ENCODE data around the gene ATP2A1.
"Not testable (repeated sequence)": the region's sequence is repeated elsewhere in the genome, so short reads cannot be mapped to it uniquely, and the experiment has no call there.

The ATP2A1 gene

DNA sequence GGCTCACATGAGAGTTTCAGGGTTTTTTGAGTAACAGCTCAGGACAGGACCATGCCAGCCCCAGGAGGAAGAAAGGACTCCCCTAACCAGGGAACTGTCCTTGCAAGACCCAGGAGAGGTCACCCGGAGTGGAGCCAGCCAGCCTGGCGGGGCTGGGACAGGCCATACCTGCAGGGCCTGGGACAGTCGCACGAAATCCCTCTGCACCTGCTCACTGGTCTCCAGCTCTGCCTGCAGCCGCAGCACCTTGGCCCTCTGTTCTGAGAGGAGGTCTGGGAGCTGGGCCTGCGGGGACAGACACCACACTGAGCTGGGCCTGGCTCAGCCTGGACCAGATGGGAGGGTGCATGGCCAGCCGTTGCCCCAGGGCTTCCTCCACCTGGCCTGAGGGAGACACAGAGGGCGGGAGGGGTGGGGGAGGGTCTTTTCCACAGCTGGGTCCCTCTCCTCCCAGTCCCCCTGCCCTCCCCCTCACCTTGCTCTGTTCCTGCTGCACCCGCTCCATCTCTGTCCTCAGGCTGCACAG is 27.0 kb downstream of the ATP2A1 start:
- no peak for DNase-seq (ENCODE audit: low read depth in 2 of 3, low spot score in 2 of 3)

GRCh38 chr16:28905800-28906372 is 27.6 kb downstream of the ATP2A1 start:
- no peak for DNase-seq (ENCODE audit: low read depth in 2 of 3, low spot score in 2 of 3)

DNA sequence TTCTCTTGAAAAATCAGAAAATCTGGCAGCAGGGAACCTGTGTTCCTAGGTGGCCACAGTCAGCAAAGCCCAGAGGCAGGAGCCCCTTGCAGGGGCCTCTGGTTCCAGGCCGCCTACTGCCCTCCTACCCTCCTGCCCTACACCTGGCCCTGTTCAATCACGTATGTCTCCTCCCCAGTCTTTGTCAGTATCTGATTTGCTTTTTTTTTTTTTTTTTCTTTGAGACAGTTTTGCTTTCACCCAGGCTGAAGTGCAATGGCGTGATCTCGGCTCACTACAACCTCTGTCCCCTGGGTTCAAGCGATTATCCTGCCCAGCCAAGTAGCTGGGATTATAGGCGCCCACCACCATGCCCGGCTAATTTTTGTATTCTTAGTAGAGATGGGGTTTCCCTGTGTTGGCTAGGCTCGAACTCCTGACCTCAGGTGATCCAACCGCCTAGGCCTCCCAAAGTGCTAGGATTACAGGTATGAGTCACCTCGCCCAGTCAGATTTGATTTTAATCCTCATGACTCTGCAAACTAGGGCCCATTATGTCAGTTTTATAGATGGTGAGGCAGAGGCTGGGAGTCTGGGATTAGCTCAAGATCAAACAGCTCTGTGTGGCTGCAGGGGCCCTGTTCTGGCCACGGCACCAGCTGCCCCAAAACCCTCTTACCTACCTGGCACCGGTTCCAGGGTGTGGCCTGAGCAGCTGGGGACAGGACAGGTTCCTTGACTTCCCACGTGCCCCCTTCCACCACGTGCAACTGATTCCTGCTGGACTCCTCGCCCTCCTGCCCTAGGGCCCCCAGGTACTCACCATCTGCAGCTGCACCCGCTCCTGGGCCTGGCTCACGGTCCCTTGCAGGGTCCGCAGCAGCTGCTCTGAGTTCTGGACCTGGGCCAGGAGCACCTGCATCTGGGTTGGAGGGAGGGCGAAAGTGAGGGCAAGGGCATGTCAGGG is 32.1 kb downstream of the ATP2A1 start:
- DNase-seq (ENCODE audit: low read depth in 2 of 3, low spot score in 2 of 3): no peak

- DNase-seq (ENCODE audit: low read depth in 2 of 3, low spot score in 2 of 3): no peak
These were observed 34.3 kb downstream of the ATP2A1 start for GRCh38 chr16:28912558-28912957.

- DNase-seq (ENCODE audit: low read depth in 2 of 3, low spot score in 2 of 3): no peak
These were observed 35.8 kb downstream of the ATP2A1 start for GRCh38 chr16:28913946-28914724.

DNA sequence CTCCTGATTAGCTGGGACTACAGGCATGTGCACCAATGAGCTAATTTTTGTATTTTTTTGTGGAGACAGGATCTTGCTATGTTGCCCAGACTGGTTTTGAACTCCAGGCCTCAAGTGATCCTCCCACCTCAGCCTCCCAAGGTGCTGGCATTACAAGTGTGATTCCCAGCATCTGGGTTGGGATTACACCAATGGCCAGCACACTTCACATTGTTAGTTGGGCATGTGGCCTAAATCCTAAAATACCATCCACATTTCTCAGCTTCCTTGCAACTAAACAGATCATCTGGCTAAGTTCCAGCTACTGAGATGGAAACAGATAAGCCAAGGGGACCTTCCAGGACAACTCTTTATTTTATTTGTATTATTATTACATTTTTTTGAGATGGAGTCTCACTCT is 36.9 kb downstream of the ATP2A1 start:
- no peak for DNase-seq (ENCODE audit: low read depth in 2 of 3, low spot score in 2 of 3)

GRCh38 chr16:28917095-28917494 is 38.8 kb downstream of the ATP2A1 start:
- no peak for DNase-seq (ENCODE audit: low read depth in 2 of 3, low spot score in 2 of 3)

DNA sequence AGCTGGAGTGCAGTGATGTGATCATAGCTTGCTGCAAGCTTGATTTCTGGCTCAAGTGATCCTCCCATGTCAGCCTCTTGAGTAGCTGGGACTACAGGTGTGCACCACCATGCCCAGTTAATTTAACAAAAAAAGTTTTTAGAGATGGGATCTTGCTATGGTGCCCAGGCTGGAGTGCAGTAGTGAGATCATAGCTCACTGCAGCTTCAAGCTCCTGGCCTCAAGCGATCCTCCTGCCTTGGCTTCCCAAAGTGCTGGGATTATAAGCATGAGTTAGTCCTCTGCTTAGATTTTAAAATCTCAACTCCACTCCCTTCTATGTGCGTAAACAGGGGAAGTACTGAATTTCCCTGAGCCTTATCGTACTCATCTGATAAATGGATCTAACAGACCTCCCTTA is 40.4 kb downstream of the ATP2A1 start:
- no peak for DNase-seq (ENCODE audit: low read depth in 2 of 3, low spot score in 2 of 3)

DNA sequence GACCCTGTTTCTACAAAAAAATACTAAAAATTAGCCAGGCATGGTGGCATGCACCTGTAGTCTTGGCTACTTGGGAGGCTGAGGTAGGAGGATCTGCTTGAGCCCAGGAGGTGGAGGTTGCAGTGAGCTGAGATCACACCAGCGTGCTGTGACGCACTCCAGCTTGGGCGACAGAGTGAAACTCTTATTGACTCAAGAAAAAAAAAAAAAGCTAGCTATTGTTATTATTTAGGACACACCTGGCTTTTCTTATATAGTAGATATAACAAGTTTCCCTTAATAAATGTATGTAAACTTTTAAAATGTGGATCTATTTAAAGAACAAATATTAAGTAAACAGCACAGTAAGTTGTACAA is 44.9 kb downstream of the ATP2A1 start:
- DNase-seq (ENCODE audit: low read depth in 2 of 3, low spot score in 2 of 3): no peak

DNA sequence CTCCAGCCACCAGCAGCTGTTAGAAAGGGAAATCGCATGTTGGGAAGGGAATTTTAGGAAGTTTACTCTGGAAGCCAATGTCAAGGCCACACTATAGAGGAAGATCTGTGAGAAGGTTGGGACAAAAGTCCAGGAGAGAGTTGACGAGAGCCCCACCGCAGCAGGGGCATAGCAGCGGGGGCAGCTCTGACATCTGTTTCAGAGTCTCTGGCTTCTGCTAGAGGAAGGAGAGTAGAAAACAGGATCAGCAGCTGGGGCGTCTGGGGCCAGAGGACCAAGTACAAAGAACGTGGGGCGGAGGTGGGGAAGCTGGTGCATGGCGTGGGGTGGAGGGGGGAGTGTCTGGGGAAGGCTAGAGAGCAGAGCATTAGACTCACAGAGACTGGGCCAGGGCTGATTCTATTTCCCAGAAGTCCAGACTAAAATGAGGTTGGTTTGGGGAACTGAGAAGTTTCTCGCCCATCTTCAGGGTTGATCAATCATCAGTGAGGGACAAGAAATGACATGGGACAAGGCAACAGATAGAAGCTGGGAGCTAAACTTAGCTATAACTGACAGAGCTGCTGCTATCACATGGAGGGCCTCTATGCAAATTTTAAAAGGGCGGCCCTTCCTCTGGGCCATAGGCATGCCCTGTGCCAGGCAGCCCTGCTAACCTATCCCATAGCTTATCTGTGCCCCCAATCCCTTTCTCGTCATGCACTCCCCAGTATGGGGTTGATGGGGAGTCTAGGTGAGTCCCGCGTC is 45.5 kb downstream of the ATP2A1 start:
- DNase-seq (ENCODE audit: low read depth in 2 of 3, low spot score in 2 of 3): no peak

DNA sequence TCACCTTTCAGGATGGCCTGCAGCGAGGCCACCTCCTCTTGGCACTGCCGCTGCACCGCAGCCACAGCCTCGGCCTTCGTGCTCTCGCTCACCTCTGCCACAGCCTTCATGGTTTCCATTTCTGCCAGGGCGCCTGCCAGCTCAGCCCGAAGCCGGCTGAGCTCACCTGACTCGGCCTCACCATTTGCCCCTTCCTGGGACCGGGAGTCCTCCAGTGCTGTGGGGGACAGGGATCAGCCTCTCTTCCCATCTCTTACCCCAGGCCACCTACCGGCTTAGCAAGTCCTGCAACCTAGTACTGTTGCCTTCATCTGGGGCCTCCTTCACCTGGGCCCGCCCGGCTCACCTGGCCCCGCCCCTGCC is 46.1 kb downstream of the ATP2A1 start:
- DNase-seq (ENCODE audit: low read depth in 2 of 3, low spot score in 2 of 3): no peak

- DNase-seq (ENCODE audit: low read depth in 2 of 3, low spot score in 2 of 3): peak; percentile 95 to 99 (median 99)
These were observed 46.6 kb downstream of the ATP2A1 start, which contains the start of gene RABEP2 for GRCh38 chr16:28924762-28925385. RABEP2 (minus strand) TSS chr16:28925238; CDS start chr16:28925163, 75 bp downstream.

GRCh38 chr16:28925386-28926228 is 47.3 kb downstream of the ATP2A1 start:
- DNase-seq (ENCODE audit: low read depth in 2 of 3, low spot score in 2 of 3): peak; percentile 69 to 76 (median 73)

- not testable (repeated sequence) for DNase-seq (ENCODE audit: low read depth in 2 of 3, low spot score in 2 of 3)
These were observed 48.0 kb downstream of the ATP2A1 start for GRCh38 chr16:28926284-28926683.

- DNase-seq (ENCODE audit: low read depth in 2 of 3, low spot score in 2 of 3): no peak
These were observed 49.5 kb downstream of the ATP2A1 start for GRCh38 chr16:28927815-28928214.

GRCh38 chr16:28930203-28930602 is 51.9 kb downstream of the ATP2A1 start:
- DNase-seq (ENCODE audit: low read depth in 2 of 3, low spot score in 2 of 3): no peak

GRCh38 chr16:28930652-28931051 is 52.4 kb downstream of the ATP2A1 start:
- no peak for DNase-seq (ENCODE audit: low read depth in 2 of 3, low spot score in 2 of 3)

- DNase-seq (ENCODE audit: low read depth in 2 of 3, low spot score in 2 of 3): no peak
These were observed 53.5 kb downstream of the ATP2A1 start, which contains the start of gene CD19 for GRCh38 chr16:28931801-28932225. CD19 (plus strand) TSS chr16:28931971; CDS start chr16:28932001, 30 bp downstream.

Data from activated CD8-positive, alpha-beta memory T cell treated with anti-CD3 and anti-CD28 coated beads for 48 hours (primary cell).